A673 (cell line): Measurements from ENCODE around the gene BEAN1.

Source experiments
- EZH2 ChIP-seq: fragments of 200-600 bp; sonication (generic); IDR thresholded peaks from 2 replicates; pipeline ENCODE4 v1.6.1; 2017; ENCODE audit warnings: borderline replicate concordance, low read depth, mild to moderate bottlenecking, mixed read lengths, antibody characterized with exemption, low read length; ENCODE audit not compliant: poor library complexity, severe bottlenecking
- TF ChIP-seq, protein P1 (sequence below): fragments of 300-800, 200-600 bp; sonication (generic); conservative IDR thresholded peaks from 2 replicates; pipeline ENCODE4 v1.5.1; 2017; ENCODE audit warnings: low read depth, mild to moderate bottlenecking, antibody characterized with exemption, low read length, moderate library complexity, mixed read lengths

DNA sequence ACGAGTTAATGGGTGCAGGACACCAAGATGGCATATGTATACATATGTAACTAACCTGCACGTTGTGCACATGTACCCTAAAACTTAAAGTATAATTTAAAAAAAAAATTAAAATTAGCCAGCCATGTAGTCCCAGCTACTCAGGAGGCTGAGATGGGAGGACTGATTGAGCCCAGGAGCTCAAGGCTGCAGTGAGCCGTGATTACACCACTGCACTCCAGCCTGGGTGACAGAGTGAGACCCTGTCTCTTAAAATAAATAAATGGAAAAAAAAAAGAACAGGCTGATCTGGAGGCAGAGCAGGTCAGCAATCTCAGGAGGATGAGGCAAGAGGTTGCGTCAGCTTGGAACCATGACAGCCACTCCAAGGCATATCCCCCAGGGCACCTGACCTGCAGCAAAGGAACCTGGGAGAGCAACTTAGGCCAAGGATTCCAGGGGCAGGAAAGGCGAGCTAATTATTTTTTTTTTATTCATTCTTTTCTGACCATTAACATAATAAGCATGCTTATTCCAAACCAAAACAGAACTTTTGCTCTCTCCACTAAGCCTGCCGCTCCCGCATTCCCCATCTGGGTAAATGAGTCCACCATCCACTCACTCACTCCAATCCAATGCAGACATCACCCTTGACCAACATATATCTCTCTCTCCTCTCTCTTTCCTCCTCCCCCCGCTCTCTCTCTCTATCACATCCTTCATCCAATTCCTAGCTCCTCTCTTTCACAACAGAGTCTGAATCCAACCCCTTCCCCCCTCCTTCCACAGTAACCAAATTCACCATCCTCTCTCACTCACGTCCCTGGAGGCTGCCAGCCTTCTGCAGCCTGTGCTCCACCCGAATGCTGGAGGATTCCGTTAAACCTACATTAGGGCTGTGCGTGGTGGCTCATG, 75.2 kb downstream of the BEAN1 start:
- TF ChIP-seq, protein P1, sequence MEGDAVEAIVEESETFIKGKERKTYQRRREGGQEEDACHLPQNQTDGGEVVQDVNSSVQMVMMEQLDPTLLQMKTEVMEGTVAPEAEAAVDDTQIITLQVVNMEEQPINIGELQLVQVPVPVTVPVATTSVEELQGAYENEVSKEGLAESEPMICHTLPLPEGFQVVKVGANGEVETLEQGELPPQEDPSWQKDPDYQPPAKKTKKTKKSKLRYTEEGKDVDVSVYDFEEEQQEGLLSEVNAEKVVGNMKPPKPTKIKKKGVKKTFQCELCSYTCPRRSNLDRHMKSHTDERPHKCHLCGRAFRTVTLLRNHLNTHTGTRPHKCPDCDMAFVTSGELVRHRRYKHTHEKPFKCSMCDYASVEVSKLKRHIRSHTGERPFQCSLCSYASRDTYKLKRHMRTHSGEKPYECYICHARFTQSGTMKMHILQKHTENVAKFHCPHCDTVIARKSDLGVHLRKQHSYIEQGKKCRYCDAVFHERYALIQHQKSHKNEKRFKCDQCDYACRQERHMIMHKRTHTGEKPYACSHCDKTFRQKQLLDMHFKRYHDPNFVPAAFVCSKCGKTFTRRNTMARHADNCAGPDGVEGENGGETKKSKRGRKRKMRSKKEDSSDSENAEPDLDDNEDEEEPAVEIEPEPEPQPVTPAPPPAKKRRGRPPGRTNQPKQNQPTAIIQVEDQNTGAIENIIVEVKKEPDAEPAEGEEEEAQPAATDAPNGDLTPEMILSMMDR: no peak
- no peak for TF ChIP-seq EZH2
